GM12892 (cell line): ENCODE data around the gene RPP30.

ENCODE experiments used
- POLR2A ChIP-seq: IDR thresholded peaks from 2 replicates; pipeline ENCODE4 v1.6.1; 2011; ENCODE audit warnings: low read depth, low read length, control low read depth
- POLR2AphosphoS5 ChIP-seq: IDR thresholded peaks from 2 replicates; pipeline ENCODE4 v1.6.1; 2011; ENCODE audit warnings: low read depth, low read length, control low read depth

DNA sequence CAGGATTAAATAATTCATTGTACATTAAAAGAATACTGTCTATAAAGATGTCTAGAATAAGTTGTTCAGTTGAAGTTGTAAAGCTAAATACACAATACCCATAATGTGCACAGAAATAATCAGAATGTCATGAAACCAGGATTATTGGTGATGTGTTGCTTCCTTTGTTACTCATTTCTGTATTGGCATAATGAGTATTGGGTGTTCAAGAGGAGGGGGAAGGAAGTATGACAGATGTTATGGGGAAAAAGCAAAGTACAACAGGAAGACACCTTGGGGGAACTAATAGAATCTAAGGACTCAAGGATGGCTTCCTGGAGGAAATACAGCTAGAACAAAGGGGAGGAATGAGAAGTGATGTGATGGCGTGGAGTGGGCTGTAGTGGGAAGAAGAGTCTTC is 34.2 kb downstream of the RPP30 start:
- TF ChIP-seq POLR2AphosphoS5 (no peak), POLR2A (no peak)
